ENCODE measurements around the gene OSGIN1.
A peak's percentile ranks its signal among the peaks of the same experiment; 100 is the strongest.

OSGIN1 gene

GRCh38 chr16:83971165-83972130 lies 18.4 kb downstream of the OSGIN1 start:
- no peak for DNase-seq (ENCODE audit: low spot score)

GRCh38 chr16:83972256-83973008 lies 19.4 kb downstream of the OSGIN1 start:
- DNase-seq (ENCODE audit: low spot score) = no peak

- no peak for DNase-seq (ENCODE audit: low spot score)
Measured at GRCh38 chr16:83973077-83973476, 20.0 kb downstream of the OSGIN1 start.

GRCh38 chr16:83973581-83974385 lies 20.7 kb downstream of the OSGIN1 start:
- no peak for DNase-seq (ENCODE audit: low spot score)

GRCh38 chr16:83974475-83974874 lies 21.4 kb downstream of the OSGIN1 start:
- DNase-seq (ENCODE audit: low spot score) = no peak

- no peak for DNase-seq (ENCODE audit: low spot score)
Measured at GRCh38 chr16:83975590-83976260, 22.7 kb downstream of the OSGIN1 start.

GRCh38 chr16:83977056-83977815 lies 24.2 kb downstream of the OSGIN1 start:
- DNase-seq (ENCODE audit: low spot score) = no peak

GRCh38 chr16:83978401-83978904 lies 25.4 kb downstream of the OSGIN1 start:
- no peak for DNase-seq (ENCODE audit: low spot score)

- no peak for DNase-seq (ENCODE audit: low spot score)
Measured at GRCh38 chr16:83979441-83979840, 26.4 kb downstream of the OSGIN1 start.

GRCh38 chr16:83980794-83981193 lies 27.8 kb downstream of the OSGIN1 start:
- no peak for DNase-seq (ENCODE audit: low spot score)

- no peak for DNase-seq (ENCODE audit: low spot score)
Measured at GRCh38 chr16:83981799-83982198, 28.8 kb downstream of the OSGIN1 start.

GRCh38 chr16:83983491-83983890 lies 30.5 kb downstream of the OSGIN1 start:
- DNase-seq (ENCODE audit: low spot score) = no peak

GRCh38 chr16:83989300-83989699 lies 36.3 kb downstream of the OSGIN1 start:
- no peak for DNase-seq (ENCODE audit: low spot score)

GRCh38 chr16:83990492-83990891 lies 37.5 kb downstream of the OSGIN1 start:
- DNase-seq (ENCODE audit: low spot score) = no peak

GRCh38 chr16:83992624-83993023 lies 39.6 kb downstream of the OSGIN1 start:
- DNase-seq (ENCODE audit: low spot score) = peak; percentile 84

GRCh38 chr16:83994087-83994486 lies 41.0 kb downstream of the OSGIN1 start:
- peak; percentile 86 for DNase-seq (ENCODE audit: low spot score)

- no peak for DNase-seq (ENCODE audit: low spot score)
Measured at GRCh38 chr16:83994703-83995102, 41.7 kb downstream of the OSGIN1 start.

GRCh38 chr16:83995754-83996153 lies 42.7 kb downstream of the OSGIN1 start:
- DNase-seq (ENCODE audit: low spot score) = peak; percentile 46

GRCh38 chr16:83996481-83997252 lies 43.6 kb downstream of the OSGIN1 start:
- DNase-seq (ENCODE audit: low spot score) = no peak

GRCh38 chr16:83998091-83998490 lies 45.1 kb downstream of the OSGIN1 start:
- DNase-seq (ENCODE audit: low spot score) = no peak

All from kidney tubule cell (primary cell).